Measurements from ENCODE around the gene KLHL10.

DNA sequence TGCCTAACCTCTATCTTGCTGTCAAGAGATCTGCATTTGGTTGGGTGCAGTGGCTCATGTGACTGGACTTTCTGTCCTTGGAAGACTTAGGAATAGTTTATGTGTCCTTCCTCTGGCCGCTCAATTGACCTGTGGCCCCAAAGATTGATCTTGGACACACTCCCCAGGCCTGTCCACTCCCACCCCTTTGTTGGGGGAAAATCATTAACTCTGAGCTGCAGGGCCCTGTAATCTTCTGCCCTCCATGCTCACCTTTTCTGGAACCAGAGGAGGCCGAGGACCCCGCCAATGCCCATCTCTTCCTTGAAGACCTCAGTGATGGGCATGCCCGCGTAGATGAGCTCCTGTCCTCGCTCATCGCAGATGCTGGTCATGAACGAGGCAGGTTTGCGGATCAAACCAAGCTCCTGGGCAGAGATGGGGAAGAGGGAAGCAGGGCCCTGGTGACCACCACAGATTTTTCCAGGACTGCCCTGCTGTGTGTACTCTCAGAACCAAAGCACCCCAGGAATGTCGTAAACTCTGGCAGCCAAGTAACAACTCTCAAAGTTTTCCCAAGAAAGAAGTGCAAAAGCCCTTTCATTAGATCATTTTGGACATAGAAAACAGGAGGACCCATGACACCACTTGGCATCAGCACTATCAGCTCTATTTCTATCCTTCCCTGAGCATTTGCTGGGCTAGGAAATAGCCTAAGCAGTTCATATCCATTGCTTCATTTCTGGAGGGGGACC lies 36.1 kb downstream of the KLHL10 start:
- TF ChIP-seq POLR2AphosphoS5 (IDR thresholded peaks at IDR 0.05; ENCODE audit: borderline replicate concordance, low read depth, low read length): no peak; the same call in 1 of the 2 replicates
- no peak for TF ChIP-seq EZH2 (IDR thresholded peaks at IDR 0.05)
- TF ChIP-seq FOXP2 (optimal IDR thresholded peaks at IDR 0.05; ENCODE audit: control extremely low read depth, extremely low read length, insufficient read depth): no peak
